AG20443 (cell line): ENCODE data around the gene POLD2.
"Not testable (repeated sequence)": the region's sequence is repeated elsewhere in the genome, so short reads cannot be mapped to it uniquely, and the experiment has no call there.

Experiments
- DNase-seq: peaks from one replicate; pipeline ENCODE4 v3.0.0; 2012; ENCODE audit warnings: low spot score, mixed read lengths

The POLD2 gene

DNA sequence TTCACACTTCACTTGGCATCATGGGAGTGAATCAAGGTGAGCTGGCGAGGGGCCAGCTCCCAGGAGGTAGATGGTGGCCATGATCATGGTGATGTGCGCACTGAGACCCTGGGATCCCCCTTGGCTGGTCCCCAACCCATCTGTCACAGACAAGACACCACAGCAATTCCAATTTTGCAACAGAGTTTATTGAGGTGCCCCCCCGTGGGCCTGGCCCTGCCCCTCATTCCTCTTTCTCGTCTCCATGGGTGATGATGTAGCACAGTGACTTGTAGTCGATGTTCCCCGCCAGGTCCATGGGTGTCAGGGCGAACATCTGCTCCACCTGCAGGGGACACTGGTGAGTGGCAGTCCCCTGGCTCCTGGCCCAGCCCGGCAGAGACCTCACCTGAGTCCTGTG lies 15.3 kb upstream of the POLD2 start:
- no peak for DNase-seq

DNA sequence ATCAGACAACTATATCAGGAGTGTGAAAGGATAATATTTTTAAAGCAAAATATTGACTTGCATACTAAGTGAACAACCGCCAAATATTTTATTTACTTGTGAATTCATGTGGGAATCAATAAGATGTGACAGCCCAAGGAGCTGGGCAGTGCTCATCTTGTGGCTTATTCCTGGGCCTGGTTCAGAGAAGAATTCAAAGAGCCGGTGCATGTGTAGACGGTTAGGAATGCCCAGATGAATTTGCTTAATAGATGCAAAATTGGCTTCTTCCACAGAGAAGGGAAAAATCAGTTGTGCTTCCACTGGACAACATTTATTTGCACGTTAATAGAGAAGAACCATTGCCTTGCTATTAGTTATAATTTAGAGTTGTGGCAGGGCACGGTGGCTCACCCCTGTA lies 13.4 kb upstream of the POLD2 start:
- DNase-seq: peak; percentile 49

- DNase-seq: no peak
These were observed 11.7 kb upstream of the POLD2 start for GRCh38 chr7:44134943-44135628.

- no peak for DNase-seq
These were observed 9.9 kb upstream of the POLD2 start for GRCh38 chr7:44133295-44133694.

- DNase-seq: no peak
These were observed 8.7 kb upstream of the POLD2 start for GRCh38 chr7:44132039-44132438.

- DNase-seq: no peak
These were observed 8.1 kb upstream of the POLD2 start for GRCh38 chr7:44131173-44132029.

DNA sequence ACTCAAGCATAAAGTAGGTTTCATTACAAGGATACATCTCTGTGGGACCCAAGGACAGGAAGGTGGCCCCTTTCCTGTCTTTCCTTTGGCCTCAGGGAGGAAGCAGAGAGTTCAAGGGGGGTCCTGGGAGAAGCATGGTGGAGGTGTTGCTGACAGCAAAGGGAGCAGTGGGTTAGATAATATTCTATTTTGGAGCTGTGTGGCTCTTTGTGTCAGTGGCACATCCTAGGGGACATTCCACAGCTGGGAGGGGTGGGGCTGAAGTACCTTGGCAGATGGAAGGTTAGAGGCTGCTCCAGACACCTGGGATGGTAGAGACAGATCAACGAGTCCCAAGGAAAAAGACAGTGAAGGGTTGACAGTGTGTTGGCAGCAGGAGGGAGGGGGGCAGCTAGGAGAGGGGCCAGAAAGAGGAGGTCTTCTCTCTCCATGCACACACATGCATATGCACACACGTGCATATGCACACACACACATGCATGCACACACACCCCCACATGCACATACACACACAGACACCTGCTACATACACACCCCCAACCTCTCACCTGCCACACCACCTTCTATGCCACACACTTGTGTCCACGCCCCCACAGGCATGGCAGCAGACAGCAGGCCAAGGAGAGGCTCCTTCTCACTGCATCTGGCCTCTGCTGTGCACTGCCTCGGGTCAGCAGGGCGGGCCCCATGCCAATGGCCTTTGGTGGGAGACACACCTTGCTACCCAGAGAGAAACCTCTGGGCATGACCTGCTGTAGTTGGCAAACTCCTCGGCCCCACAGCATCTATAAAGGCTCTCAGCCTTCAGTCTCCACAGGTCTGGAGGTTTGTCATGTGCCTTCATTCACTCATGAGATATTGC lies 5.6 kb upstream of the POLD2 start:
- DNase-seq: no peak

GRCh38 chr7:44127161-44127560 lies 3.8 kb upstream of the POLD2 start:
- no peak for DNase-seq

- DNase-seq: not testable (repeated sequence)
These were observed 3.2 kb upstream of the POLD2 start for GRCh38 chr7:44126574-44126973.

- no peak for DNase-seq
These were observed 1.5 kb upstream of the POLD2 start for GRCh38 chr7:44124822-44125202.

GRCh38 chr7:44122529-44122928 lies 819 bp downstream of the POLD2 start:
- DNase-seq: no peak

DNA sequence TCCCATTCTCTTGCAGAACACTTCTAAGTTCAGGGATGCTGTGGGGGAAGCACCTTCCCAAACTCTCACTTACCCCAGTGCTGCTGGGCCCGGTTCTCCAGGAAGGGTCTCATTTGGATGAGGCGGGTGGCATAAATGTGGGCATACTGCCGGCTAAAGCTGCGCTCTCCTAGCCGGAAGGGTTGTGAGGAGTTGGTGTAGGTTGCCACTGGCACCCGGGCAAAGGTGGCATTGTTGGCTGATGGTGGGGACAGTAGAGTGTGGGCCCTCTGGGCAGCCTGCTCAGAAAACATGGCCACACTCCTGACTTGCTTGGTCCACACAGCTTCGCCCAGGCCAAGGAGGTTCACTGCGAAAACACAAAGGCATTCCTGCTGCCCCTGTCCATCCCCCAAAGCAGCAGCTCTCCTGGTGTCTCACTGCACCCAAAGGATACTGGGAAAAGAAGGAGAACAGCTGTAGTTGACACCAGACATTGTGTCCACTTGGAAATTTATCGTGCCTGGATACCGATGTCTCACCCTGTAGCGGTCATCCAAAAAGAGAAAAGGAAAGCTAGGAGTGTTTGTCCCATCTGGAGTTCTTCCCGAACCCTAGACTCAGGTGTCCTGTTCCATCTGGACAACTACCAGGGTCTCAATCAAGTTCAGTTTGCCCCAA lies 1.5 kb downstream of the POLD2 start:
- no peak for DNase-seq

- DNase-seq: no peak
These were observed 3.0 kb downstream of the POLD2 start for GRCh38 chr7:44120395-44120794.

DNA sequence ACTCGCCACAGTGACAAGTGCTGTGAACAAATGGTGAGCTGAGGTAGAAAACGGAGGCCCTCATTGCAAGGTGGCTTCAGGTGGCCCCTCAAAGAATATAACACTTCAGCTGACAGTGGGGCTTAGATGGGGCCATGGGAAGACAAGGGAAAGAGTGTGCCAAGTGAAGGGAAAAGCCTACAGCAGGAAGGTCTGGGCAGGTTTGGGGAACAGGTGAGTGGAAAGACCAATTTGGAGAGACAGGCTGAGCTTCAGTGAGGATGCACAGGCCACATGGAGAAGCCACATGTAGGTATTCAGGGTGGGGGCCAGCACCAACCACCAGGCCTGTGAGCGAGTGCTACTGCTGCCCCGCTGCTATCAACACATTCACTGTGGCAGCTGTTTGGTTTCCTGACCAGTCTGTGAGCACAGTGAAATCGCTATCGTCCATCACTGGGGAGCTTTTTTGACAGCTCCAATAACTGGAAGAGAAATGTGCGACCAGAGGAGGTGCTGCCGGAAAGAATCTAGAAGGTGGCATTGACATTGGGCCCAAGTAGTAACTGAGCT lies 3.4 kb downstream of the POLD2 start:
- no peak for DNase-seq

- DNase-seq: no peak
These were observed 5.4 kb downstream of the POLD2 start for GRCh38 chr7:44117801-44118429.

GRCh38 chr7:44116789-44117666 lies 6.3 kb downstream of the POLD2 start:
- DNase-seq: no peak

DNA sequence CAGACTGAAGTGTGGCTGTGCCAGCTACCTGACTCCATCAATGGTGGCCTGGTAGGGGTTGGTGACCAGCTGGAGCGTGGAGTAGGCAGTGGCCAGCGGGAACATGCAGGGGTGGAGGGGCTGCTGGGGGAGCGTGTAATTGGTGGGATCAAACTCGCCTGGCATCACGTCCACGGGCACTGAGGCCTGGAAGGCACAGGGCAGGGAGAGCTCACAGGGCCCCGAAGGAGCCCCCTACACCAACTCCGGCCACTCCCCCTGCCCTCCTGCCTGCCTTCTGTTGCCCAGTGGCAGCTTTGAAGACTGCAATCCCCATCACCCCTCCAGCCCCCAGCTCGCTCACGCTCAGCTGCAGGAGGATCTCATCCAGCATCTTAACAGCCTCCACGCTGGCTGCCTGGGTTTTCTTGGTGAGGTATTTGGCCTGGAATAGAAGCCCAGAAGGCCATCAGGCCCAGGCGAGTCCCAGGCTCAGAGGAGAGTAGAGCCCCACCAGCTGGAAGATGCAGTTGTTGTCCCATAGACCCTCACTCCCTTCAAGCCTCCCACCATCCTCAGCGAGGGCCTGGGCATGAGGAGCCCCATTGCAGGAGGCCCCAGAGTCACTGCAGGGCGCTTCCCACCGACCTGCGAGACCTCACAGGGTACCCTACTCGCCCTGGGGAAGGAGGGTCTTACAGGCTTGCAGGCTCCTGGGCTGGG lies 7.1 kb downstream of the POLD2 start:
- DNase-seq: no peak

DNA sequence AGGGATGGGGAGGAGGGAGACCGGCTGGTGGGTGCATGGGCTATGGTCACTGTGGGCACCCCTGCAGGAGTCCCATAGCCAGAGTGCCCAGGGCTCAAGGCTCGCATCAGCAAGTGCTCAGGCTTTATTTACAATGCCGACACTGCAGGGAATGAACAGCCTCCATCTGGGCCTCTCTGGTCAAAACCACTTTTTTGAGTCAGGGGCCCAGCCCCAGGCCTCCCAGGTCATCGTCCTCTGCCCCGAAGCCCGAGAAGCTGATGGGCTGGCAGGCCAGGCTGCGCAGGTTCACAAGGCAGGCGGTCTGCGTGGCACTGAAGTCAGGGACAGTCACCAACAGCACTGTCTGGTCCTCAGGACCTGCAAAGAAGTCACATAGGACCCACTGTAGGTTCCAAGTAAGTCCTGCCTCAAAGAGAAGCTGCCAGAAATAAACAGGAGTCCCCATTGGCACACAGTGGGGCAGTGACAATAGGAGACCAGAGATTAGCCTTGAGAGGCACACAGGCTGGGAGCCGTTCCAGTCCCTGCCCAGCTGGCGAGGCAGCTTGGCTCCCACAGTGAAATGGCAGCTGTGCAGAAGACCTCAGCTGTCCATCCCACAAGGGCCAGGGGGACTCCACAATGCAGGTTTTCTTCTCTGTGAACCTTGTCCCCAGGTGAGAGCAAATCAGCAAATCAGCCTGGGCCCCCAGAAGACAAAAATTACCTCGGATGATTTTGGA lies 8.6 kb downstream of the POLD2 start:
- DNase-seq: no peak

GRCh38 chr7:44113764-44114354 lies 9.5 kb downstream of the POLD2 start:
- DNase-seq: no peak
